HEK293T (cell line): ENCODE results near the gene TMPRSS6.

Source experiments
- CTCF ChIA-PET: fragments of 350-600 bp; formaldehyde crosslinking; extraction: SDS; loops from one replicate; lab custom pipeline; 2021; ENCODE audit warnings: antibody characterized with exemption, inconsistent platforms; lab: Yijun Ruan, JAX
- POLR2A ChIA-PET: fragments of 350-600 bp; formaldehyde crosslinking; extraction: SDS; loops from one replicate; lab custom pipeline; 2020; ENCODE audit warnings: antibody characterized with exemption, inconsistent platforms; lab: Yijun Ruan, JAX
- DNase-seq: peaks from one replicate; pipeline ENCODE4 v3.0.0; 2012; ENCODE audit warnings: mixed read lengths; ENCODE audit errors: extremely low spot score
- ARNT ChIP-seq: fragments of 450-650 bp; IDR thresholded peaks from 2 replicates; pipeline ENCODE4 v1.6.1; 2017; ENCODE audit warnings: mild to moderate bottlenecking
- BHLHE40 ChIP-seq: fragments of 450-650 bp; IDR thresholded peaks from 2 replicates; pipeline ENCODE4 v1.6.1; 2016; ENCODE audit warnings: mild to moderate bottlenecking, moderate library complexity, borderline replicate concordance
- CTBP1 ChIP-seq: fragments of 450-650 bp; IDR thresholded peaks from 2 replicates; pipeline ENCODE4 v1.6.1; 2016; ENCODE audit warnings: borderline replicate concordance
- ELF4 ChIP-seq: fragments of 450-650 bp; IDR thresholded peaks from 2 replicates; pipeline ENCODE4 v1.6.1; 2017; ENCODE audit warnings: antibody characterized with exemption
- FOXA1 ChIP-seq: fragments of 450-650 bp; IDR thresholded peaks from 2 replicates; pipeline ENCODE4 v1.6.1; 2016; ENCODE audit warnings: mild to moderate bottlenecking
- FOXK2 ChIP-seq: fragments of 450-650 bp; IDR thresholded peaks from 2 replicates; pipeline ENCODE4 v1.6.1; 2016; ENCODE audit warnings: mild to moderate bottlenecking
- FOXM1 ChIP-seq: fragments of 450-650 bp; IDR thresholded peaks from 2 replicates; pipeline ENCODE4 v1.6.1; 2017; ENCODE audit warnings: mild to moderate bottlenecking, borderline replicate concordance
- HDGF ChIP-seq: fragments of 450-650 bp; IDR thresholded peaks from 2 replicates; pipeline ENCODE4 v1.6.1; 2017; ENCODE audit warnings: antibody characterized with exemption, borderline replicate concordance
- L3MBTL2 ChIP-seq: fragments of 450-650 bp; conservative IDR thresholded peaks from 2 replicates; pipeline ENCODE4 v1.6.1; 2016; ENCODE audit warnings: mild to moderate bottlenecking
- LEF1 ChIP-seq: fragments of 450-650 bp; IDR thresholded peaks from 2 replicates; pipeline ENCODE4 v1.6.1; 2017; ENCODE audit warnings: mild to moderate bottlenecking, borderline replicate concordance
- NFRKB ChIP-seq: fragments of 450-650 bp; IDR thresholded peaks from 2 replicates; pipeline ENCODE4 v1.6.1; 2016; ENCODE audit warnings: mild to moderate bottlenecking, moderate library complexity
- SP1 ChIP-seq: fragments of 450-650 bp; IDR thresholded peaks from 2 replicates; pipeline ENCODE4 v1.6.1; 2017
- SUZ12 ChIP-seq: fragments of 450-650 bp; IDR thresholded peaks from 2 replicates; pipeline ENCODE4 v1.6.1; 2016; ENCODE audit warnings: mild to moderate bottlenecking
- TARDBP ChIP-seq: fragments of 450-650 bp; IDR thresholded peaks from 2 replicates; pipeline ENCODE4 v1.6.1; 2016
- ZNF384 ChIP-seq: fragments of 450-650 bp; IDR thresholded peaks from 2 replicates; pipeline ENCODE4 v1.6.1; 2016
- TF ChIP-seq, protein P1 (sequence below): fragments of 450-650 bp; IDR thresholded peaks from 2 replicates; pipeline ENCODE4 v1.6.1; 2016

The TMPRSS6 gene

DNA sequence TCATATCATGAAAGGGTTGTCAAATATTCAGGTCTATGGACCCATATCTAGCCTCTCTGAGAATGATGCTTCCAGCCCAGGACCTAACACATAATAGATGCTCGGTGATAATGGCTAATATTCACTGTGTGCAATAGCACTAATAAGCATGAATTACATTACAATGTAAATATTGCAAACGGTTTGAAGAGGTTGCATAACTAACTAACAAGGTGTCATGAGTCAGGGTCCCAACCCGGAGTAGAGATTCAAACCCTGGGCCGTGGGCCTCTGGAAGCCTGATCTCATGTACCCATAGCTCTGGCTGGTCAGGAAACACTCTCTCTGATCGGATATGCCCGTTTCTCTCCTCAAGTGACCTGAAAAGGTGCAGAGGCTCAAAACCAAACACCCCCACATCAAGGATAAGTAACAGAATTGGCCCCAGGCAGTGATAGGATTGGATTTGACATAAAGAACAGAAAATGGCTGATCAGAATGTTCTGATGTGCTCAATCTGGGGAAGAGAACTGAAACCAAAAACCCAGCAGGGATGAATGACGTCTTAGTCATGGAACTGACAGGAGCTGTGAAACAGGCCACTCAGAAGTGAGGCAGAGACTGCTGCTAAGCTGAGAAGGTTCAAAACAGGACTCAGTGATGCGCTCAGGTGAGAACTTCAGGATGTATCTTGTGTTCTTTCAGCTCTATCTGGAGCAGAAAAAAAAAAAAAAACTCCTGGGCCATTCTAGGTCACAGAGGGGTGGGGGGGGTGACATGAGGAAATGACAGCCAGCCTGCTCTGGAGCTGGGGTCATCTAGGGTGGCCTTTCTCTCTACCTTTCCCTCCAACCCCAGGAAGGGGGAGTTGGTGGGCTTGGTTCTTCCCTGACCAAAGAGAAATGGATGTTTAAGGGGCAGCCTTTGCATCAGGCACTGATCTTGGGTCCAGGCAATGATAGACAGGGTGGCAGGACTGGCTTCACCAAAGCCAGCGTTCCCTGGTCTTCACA lies 64.6 kb downstream of the TMPRSS6 start:
- CTCF ChIA-PET = interaction anchor here (0.6 to 1.5 kb wide), 5 partner anchors 15 to 216 kb away, joined by 3 to 6 read pairs (median 3); no protein-coding TSS in a partner anchor
- TF ChIP-seq ARNT = no peak
- TF ChIP-seq FOXA1 = no peak
- TF ChIP-seq, protein P1, sequence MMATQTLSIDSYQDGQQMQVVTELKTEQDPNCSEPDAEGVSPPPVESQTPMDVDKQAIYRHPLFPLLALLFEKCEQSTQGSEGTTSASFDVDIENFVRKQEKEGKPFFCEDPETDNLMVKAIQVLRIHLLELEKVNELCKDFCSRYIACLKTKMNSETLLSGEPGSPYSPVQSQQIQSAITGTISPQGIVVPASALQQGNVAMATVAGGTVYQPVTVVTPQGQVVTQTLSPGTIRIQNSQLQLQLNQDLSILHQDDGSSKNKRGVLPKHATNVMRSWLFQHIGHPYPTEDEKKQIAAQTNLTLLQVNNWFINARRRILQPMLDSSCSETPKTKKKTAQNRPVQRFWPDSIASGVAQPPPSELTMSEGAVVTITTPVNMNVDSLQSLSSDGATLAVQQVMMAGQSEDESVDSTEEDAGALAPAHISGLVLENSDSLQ = no peak
- TF ChIP-seq LEF1 = no peak
- no peak for TF ChIP-seq ZNF384
- no peak for TF ChIP-seq FOXK2
- TF ChIP-seq ELF4 = no peak
- TF ChIP-seq BHLHE40 = no peak
- TF ChIP-seq CTBP1 = no peak
- no peak for TF ChIP-seq SP1
- no peak for TF ChIP-seq NFRKB
- POLR2A ChIA-PET = interaction anchor here (1.1 kb wide), 1 partner anchor 155 kb away, joined by 3 read pairs; no protein-coding TSS in a partner anchor
- DNase-seq = no peak

DNA sequence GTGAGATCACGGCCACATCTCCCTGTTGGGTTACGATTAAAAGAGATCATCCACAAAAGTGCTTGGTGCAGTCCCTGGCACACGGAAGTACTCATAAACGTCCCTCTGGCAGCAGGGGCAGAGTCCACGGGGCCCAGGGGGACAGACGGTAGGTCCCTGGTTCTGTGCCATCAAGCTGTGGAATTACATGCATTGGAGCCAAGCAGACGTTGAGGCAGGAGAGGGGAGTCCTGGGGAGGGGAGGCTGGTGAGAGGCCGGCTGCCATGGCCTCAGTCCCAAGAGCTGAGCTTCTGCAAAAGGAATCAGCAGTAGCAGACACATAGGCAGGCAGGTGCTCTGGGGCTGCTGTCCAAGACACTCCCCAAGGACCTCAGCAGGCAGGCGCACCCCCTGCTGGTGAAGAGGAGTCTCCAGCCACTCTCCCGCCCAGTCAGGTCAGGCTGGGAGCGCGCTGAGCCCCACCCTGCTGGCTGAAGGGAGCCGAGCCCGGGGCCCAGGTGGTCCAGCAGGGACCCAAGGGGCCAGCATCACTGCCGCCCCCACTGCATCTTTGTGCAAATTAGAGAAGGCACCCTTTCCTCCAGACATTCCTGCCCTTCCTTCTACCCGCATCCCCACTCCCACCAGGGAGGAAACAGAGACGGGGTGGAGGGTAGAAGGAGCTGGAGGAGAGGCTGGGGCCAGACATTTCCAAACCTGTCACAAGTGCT lies 65.5 kb downstream of the TMPRSS6 start:
- DNase-seq = peak; percentile 63
- TF ChIP-seq FOXK2 = no peak
- TF ChIP-seq LEF1 = no peak
- TF ChIP-seq NFRKB = no peak
- TF ChIP-seq L3MBTL2 = no peak
- TF ChIP-seq, protein P1 = no peak
- no peak for TF ChIP-seq SP1
- no peak for TF ChIP-seq HDGF
- no peak for TF ChIP-seq ARNT
- TF ChIP-seq CTBP1 = no peak
- TF ChIP-seq SUZ12 = no peak
- TF ChIP-seq BHLHE40 = no peak
- no peak for TF ChIP-seq FOXM1
- no peak for TF ChIP-seq ELF4
- no peak for TF ChIP-seq ZNF384
- no peak for TF ChIP-seq TARDBP
- TF ChIP-seq FOXA1 = no peak

DNA sequence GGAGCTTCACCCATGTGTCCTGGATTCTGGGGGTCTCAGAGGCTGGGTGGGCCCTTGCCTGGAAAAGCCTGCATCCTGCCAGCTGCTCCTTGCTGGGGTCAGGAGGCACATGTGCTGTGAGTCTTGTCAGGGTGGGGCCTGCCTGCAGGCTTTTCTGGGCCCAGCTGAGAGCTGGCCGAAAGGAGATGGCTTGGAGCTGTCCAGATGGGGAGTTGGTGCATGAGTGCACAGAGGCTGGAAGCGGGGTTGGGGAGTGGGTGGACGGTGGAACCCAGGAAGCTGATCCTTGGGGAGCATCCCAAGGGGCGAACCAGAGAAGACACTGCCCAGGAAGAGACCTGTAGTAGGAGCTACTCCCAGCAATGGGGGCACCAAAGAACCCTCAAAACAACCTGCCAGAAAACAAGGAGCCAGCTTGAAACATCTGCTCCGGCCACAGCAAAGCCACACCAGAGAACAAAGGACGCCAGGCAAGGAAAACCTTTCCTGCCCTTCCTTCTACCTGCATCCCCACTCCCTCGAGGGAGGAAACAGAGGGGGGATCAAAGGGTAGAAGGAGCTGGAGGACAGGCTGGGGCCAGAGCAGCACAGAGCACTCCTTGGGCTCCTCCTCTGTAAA lies 66.2 kb downstream of the TMPRSS6 start:
- DNase-seq = no peak
- POLR2A ChIA-PET = interaction anchor here (3.0 kb wide), 1 partner anchor 8 kb away, joined by 7 read pairs; the partner anchor contains the start of gene KCTD17
- CTCF ChIA-PET = interaction anchor here (0.6 to 1.5 kb wide), 5 partner anchors 11 to 57 kb away, joined by 3 to 6 read pairs (median 5); no protein-coding TSS in a partner anchor
- TF ChIP-seq ARNT = no peak
- TF ChIP-seq FOXM1 = no peak
- no peak for TF ChIP-seq SUZ12
- no peak for TF ChIP-seq FOXA1
- no peak for TF ChIP-seq ELF4
- TF ChIP-seq, protein P1 = no peak
- no peak for TF ChIP-seq FOXK2
- no peak for TF ChIP-seq CTBP1

More for the DNA sequence above, 65.5 kb downstream of the TMPRSS6 start:
- POLR2A ChIA-PET = no interaction called here
- CTCF ChIA-PET = interaction anchor here (0.6 to 1.5 kb wide), 9 partner anchors 11 to 919 kb away, joined by 3 to 6 read pairs (median 3); no protein-coding TSS in a partner anchor

DNA sequence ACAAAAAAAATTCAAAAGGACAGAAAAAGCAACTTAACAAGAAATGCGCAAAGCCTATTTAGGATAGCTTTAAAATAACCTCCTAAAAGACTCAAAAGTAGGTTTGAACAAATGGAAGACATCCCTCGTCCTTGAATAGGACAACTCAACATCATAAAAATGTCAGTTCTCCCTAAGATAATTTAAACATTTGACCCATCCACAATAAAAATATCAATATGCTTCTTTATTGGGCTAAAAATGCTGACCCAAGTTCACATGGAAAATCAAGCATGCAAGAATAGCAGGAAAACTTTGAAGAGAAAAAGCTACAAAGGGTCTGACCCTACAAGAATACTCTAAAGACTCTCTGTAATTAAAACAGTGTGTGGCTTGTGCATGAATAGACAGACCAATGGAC lies 70.0 kb downstream of the TMPRSS6 start:
- TF ChIP-seq FOXK2 (no peak), FOXA1 (no peak), BHLHE40 (no peak)
- TF ChIP-seq, protein P1 = no peak
- CTCF ChIA-PET = no interaction called here
- no peak for DNase-seq
- POLR2A ChIA-PET = no interaction called here

DNA sequence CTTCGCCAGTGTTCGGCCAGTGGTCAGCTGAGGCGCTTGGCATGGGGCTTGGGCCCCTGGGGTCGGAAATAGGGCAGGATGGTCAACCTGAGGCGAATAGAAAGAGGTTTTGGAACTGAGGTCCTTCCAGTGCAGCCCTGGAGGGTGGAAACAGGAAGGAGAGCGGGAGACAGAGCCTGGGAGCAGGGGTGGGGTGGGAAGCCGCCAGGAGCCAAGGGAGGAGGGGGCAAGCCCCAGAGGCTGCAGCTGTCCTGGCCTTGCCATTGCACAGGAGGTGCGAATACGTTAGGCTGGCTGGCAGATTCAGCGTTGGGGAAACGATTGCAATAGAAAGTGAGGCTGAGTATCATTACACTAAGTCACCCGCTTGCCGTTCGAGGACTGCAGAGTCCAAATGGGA lies 71.8 kb downstream of the TMPRSS6 start:
- TF ChIP-seq NFRKB (no peak), BHLHE40 (no peak), LEF1 (no peak), CTBP1 (no peak), HDGF (no peak), FOXM1 (no peak), ELF4 (no peak), TARDBP (no peak), FOXA1 (no peak), FOXK2 (no peak), L3MBTL2 (no peak), ARNT (no peak)
- TF ChIP-seq, protein P1 = no peak
- no peak for DNase-seq
- CTCF ChIA-PET = no interaction called here
- POLR2A ChIA-PET = no interaction called here
